Measurements from ENCODE around the gene PPP1R7. TPM values are rescaled to one million over a fixed set of nuclear protein-coding genes. Genes with fewer than 3 reads are reported as not detected.

PPP1R7 gene
- total and polyA plus RNA-seq, 7 donors: 44.0 to 108 (median 72.5) TPM

DNA sequence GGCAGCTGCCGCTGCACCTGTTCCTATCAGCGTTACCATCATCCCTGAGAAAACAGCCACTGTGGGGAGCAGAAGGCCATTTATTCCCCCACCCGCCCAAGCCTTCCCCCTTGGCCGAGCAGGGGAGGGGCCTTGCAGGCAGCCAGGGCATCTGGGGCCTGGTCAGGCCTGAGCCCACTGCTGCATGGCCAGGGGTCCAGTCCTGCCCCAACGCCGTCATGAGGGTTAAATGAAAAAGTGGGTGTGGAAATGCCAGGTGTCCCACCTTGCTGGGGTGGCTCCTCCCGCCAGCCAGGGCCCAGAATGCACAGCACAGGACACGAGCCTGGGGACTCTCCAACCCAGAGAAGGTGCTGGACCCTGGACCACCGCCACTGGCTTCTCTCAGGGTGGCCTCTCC lies 52.4 kb downstream of the PPP1R7 start:
- intact Hi-C loops (cut with DNase I): no loop called here
- no peaks in the 10 kb centered on the region for H3K36me3 ChIP-seq (ENCODE audit: insufficient read depth in 1 of 2, low read depth in 1 of 2)
- H3K27me3 ChIP-seq (ENCODE audit: insufficient read depth in 3 of 3, low read length in 2 of 3): no peaks in the 10 kb centered on the region
- H3K9me3 ChIP-seq: no peaks in the 10 kb centered on the region
- no peak overlapping the region for H3K4me3 ChIP-seq
- H3K27ac ChIP-seq: no peak overlapping the region
- 85 to 89% (median 86%) methylated on average over 7 to 9 of the region's 9 CpGs for WGBS, 3 donors
- H3K4me1 ChIP-seq: no peaks in the 10 kb centered on the region
- ATAC-seq (no peak), DNase-seq (peak; percentile 5 to 48)
- TF ChIP-seq, protein P1, sequence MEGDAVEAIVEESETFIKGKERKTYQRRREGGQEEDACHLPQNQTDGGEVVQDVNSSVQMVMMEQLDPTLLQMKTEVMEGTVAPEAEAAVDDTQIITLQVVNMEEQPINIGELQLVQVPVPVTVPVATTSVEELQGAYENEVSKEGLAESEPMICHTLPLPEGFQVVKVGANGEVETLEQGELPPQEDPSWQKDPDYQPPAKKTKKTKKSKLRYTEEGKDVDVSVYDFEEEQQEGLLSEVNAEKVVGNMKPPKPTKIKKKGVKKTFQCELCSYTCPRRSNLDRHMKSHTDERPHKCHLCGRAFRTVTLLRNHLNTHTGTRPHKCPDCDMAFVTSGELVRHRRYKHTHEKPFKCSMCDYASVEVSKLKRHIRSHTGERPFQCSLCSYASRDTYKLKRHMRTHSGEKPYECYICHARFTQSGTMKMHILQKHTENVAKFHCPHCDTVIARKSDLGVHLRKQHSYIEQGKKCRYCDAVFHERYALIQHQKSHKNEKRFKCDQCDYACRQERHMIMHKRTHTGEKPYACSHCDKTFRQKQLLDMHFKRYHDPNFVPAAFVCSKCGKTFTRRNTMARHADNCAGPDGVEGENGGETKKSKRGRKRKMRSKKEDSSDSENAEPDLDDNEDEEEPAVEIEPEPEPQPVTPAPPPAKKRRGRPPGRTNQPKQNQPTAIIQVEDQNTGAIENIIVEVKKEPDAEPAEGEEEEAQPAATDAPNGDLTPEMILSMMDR (IDR thresholded peaks at IDR 0.05): no peak

DNA sequence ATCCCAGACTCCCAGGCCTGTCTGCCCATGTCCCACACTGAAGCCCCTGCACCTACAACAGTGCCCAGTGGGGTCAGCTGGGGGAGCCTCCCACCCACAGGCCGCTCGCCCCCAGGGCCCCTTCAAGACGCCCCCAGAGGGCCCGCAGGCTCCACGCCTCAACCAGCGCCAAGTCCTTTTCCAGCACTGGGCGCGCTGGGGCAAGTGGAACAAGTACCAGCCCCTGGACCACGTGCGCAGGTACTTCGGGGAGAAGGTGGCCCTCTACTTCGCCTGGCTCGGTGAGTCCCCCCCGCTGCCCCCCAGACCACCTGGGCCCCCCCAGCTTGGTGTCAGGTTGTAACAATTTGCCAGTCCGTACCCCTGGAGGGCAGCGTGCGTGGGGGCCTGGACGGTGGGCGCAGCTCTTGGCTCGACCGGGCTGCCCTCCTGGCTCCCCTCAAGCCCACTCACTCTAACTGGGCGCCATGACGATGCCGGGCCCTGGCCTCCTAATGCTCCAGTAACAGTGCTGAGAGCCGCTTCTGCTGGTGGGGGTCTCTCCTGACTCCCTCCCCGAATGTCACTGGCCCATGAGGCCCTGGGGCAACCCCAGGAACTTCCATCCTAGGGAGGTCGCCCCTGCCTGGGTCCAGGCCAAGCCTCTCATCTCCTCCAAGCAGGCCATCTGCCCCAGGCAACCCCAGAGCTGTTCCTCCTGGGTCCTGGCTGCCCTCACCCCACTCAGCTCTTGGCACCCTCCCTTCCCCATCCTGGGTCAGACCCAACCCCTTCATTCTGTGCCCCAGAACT lies 53.1 kb downstream of the PPP1R7 start:
- Histone ChIP-seq H3K4me1 (no peaks in the 10 kb centered on the region), H3K27ac (no peak overlapping the region), H3K27me3 (ENCODE audit: insufficient read depth in 3 of 3, low read length in 2 of 3) (no peaks in the 10 kb centered on the region), H3K4me3 (no peak overlapping the region), H3K9me3 (no peaks in the 10 kb centered on the region), H3K36me3 (ENCODE audit: insufficient read depth in 1 of 2, low read depth in 1 of 2) (no peaks in the 10 kb centered on the region)
- 94 to 96% (median 95%) methylated on average over 24 to 27 of the region's 27 CpGs for WGBS, 3 donors
- ATAC-seq (no peak), DNase-seq (peak in 1 of 2 donors; percentile 8)
- TF ChIP-seq, protein P1 (IDR thresholded peaks at IDR 0.05): no peak
- intact Hi-C loops (cut with DNase I): no loop called here

DNA sequence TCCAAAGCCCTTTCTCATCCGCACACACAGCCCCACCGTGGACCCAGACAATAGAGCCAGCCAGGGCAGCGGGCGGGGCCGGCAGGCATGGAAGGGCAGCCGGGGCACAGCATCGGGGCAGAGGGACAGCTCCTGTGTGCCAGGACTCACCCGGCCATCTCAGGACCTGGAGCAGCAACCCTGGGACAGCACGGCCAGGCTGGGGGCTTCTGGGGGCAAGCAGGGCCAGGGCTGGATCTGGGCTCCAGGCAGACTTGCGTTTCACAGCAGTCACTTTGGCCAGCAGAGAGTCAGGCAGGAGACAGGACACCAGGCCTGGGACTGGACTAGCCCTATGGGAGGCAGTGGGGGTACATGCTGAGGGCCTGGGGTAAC lies 53.7 kb downstream of the PPP1R7 start:
- intact Hi-C loops (cut with DNase I): no loop called here

DNA sequence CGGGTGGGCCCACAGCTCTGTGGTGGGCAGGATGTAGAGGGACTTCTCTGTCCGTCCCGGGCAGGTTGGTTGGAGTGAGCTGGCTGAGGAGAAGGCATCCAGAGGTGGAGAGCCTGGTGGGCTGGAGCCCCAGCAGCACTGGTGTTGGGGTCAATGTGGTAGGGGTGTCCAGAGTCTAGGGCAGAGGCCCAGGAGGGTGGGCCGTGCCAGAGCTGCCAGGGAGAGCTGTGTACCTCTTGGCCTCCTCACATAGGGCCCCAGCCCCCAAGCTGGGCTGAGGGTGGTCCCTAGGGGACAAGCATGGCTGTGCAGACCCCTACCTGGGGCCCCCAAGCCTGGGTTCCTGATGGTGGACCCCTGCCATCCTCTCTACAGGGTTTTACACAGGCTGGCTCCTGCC lies 54.2 kb downstream of the PPP1R7 start:
- no peaks in the 10 kb centered on the region for H3K36me3 ChIP-seq (ENCODE audit: insufficient read depth in 1 of 2, low read depth in 1 of 2)
- no peaks in the 10 kb centered on the region for H3K9me3 ChIP-seq
- TF ChIP-seq, protein P1 (IDR thresholded peaks at IDR 0.05): no peak
- intact Hi-C loops (cut with DNase I): no loop called here
- ATAC-seq: no peak
- no peak overlapping the region for H3K27ac ChIP-seq
- DNase-seq: peak in 1 of 2 donors; percentile 12
- 83 to 87% (median 85%) methylated on average over 3 to 4 of the region's 4 CpGs for WGBS, 3 donors
- H3K27me3 ChIP-seq (ENCODE audit: insufficient read depth in 3 of 3, low read length in 2 of 3): no peaks in the 10 kb centered on the region
- H3K4me1 ChIP-seq: no peaks in the 10 kb centered on the region
- no peak overlapping the region for H3K4me3 ChIP-seq

More for the DNA sequence above, 53.7 kb downstream of the PPP1R7 start:
- ATAC-seq: no peak
- TF ChIP-seq, protein P1 (IDR thresholded peaks at IDR 0.05): no peak
- 74 to 79% (median 79%) methylated on average over 10 of the region's 10 CpGs for WGBS, 3 donors
- H3K27me3 ChIP-seq (ENCODE audit: insufficient read depth in 3 of 3, low read length in 2 of 3): no peaks in the 10 kb centered on the region
- H3K9me3 ChIP-seq: no peaks in the 10 kb centered on the region
- peak in 1 of 2 donors; percentile 7 for DNase-seq
- no peaks in the 10 kb centered on the region for H3K4me1 ChIP-seq
- H3K4me3 ChIP-seq: no peak overlapping the region
- no peaks in the 10 kb centered on the region for H3K36me3 ChIP-seq (ENCODE audit: insufficient read depth in 1 of 2, low read depth in 1 of 2)
- no peak overlapping the region for H3K27ac ChIP-seq

DNA sequence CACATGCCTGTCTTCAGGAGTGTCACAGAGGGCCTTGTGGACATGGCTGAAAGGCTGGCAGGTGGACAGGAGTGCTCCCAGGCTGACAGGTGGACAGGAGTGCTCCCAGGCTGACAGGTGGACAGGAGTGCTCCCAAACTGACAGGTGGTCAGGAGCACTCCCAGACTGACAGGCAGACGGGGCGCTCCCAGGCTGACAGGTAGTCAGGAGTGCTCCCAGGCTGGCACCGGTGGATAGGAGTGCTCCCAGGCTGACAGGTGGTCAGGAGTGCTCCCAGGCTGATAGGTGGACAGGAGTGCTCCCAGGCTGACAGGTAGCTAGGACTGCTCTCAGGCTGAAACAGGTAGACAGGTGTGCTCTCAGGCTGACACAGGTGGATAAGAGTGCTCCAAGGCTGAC lies 54.8 kb downstream of the PPP1R7 start:
- ATAC-seq: no peak

More for the DNA sequence above, 54.8 kb downstream of the PPP1R7 start:
- Histone ChIP-seq H3K27ac (no peak overlapping the region), H3K4me1 (no peaks in the 10 kb centered on the region), H3K36me3 (ENCODE audit: insufficient read depth in 1 of 2, low read depth in 1 of 2) (no peaks in the 10 kb centered on the region), H3K4me3 (no peak overlapping the region), H3K27me3 (ENCODE audit: insufficient read depth in 3 of 3, low read length in 2 of 3) (no peaks in the 10 kb centered on the region), H3K9me3 (no peaks in the 10 kb centered on the region)
- WGBS, 3 donors: 85 to 90% (median 86%) methylated on average over 3 of the region's 3 CpGs
- intact Hi-C loops (cut with DNase I): no loop called here
- TF ChIP-seq, protein P1 (IDR thresholded peaks at IDR 0.05): no peak
- DNase-seq: no peak

Measured in psoas muscle (tissue), 8 donors.